Natural killer cell (primary cell): ENCODE data around the gene CST6. TPM values are rescaled to one million over a fixed set of nuclear protein-coding genes. Genes with fewer than 3 reads are reported as not detected.

ENCODE experiments used
- ATAC-seq, 3 donors: fragments of 150-1000 bp in 2 of 3; fragments of 200-7000 bp in 1 of 3; cut with Tn5 transposase; 1 replicate in 1 of 3; 2 replicates in 2 of 3; pipeline ENCODE4 v1.10.0; 2021; ENCODE audit warnings: mild to moderate bottlenecking in 2 of 3, moderate library complexity in 2 of 3
- DNase-seq, 2 donors: peaks; one replicate each; pipeline versions ENCODE4 v3.0.0 to v3.0.0-alpha.2; 2013 to 2021; ENCODE audit warnings: mixed read lengths in 1 of 2
- H3K27ac ChIP-seq: one replicate; pipeline ENCODE4 v1.5.1; 2013; ENCODE audit warnings: mild to moderate bottlenecking, low read length
- H3K27me3 ChIP-seq: one replicate; pipeline ENCODE4 v1.6.1; 2013; ENCODE audit warnings: low read length; ENCODE audit not compliant: control insufficient read depth, insufficient read depth
- H3K36me3 ChIP-seq: one replicate; pipeline ENCODE4 v1.6.1; 2013; ENCODE audit warnings: low read length; ENCODE audit not compliant: control insufficient read depth, insufficient read depth
- H3K4me1 ChIP-seq: one replicate; pipeline ENCODE4 v1.6.1; 2013; ENCODE audit warnings: low read length; ENCODE audit not compliant: control insufficient read depth, insufficient read depth
- H3K4me3 ChIP-seq: one replicate; pipeline ENCODE4 v1.5.1; 2013; ENCODE audit warnings: low read length
- H3K9me3 ChIP-seq: one replicate; pipeline ENCODE4 v1.6.1; 2013; ENCODE audit warnings: low read length; ENCODE audit not compliant: control insufficient read depth, insufficient read depth
- H3K27ac Mint-ChIP-seq, 2 donors: one replicate each; pipeline ENCODE4 v1.8.0; 2022; ENCODE audit warnings: mild to moderate bottlenecking in 2 of 2, mixed read lengths in 2 of 2, moderate library complexity in 1 of 2
- H3K27me3 Mint-ChIP-seq, 2 donors: one replicate each; pipeline ENCODE4 v1.8.0; 2022; ENCODE audit warnings: low read depth in 2 of 2, mixed read lengths in 2 of 2
- H3K36me3 Mint-ChIP-seq: one replicate; pipeline ENCODE4 v1.8.0; 2022; ENCODE audit warnings: mixed read lengths
- H3K4me1 Mint-ChIP-seq, 2 donors: one replicate each; pipeline ENCODE4 v1.8.0; 2022; ENCODE audit warnings: mixed read lengths in 2 of 2
- H3K4me3 Mint-ChIP-seq: one replicate; pipeline ENCODE4 v1.8.0; 2022; ENCODE audit warnings: mild to moderate bottlenecking, moderate library complexity, mixed read lengths
- H3K9me3 Mint-ChIP-seq, 2 donors: one replicate each; pipeline ENCODE4 v1.8.0; 2022; ENCODE audit warnings: mixed read lengths in 2 of 2
- CTCF ChIP-seq: fragments of 200-600 bp; IDR thresholded peaks from one replicate; pipeline ENCODE4 v1.8.0; 2022; ENCODE audit warnings: antibody characterized with exemption
- WGBS: methylation state at CpG from one replicate; pipeline ENCODE4 v1.1.7; 2013; ENCODE audit warnings: missing lambda C conversion rate; ENCODE audit not compliant: insufficient coverage; 5-methylcytosine and 5-hydroxymethylcytosine counted together
- intact Hi-C: fragments of 100-400 bp; cut with micrococcal nuclease; formaldehyde crosslinking; loops from one replicate; pipeline ENCODE4 v1.14.2; 2022
- total RNA-seq, 4 donors: library from RNA; stranded (reverse); fragments of 120-200 nt in 1 of 4; gene quantifications; one replicate each; pipeline versions ENCODE4 v1.2.3 to v1.2.4, GENCODE V29; 2013 to 2022

The CST6 gene
- total RNA-seq, 3 donors from 2014 or later (not counting 1 experiment from before 2014, with no cell fraction given) = not detected

- intact Hi-C loops = loop anchor here (5.0 kb wide), 2 partner anchors 292 to 392 kb away; partner anchors contain the start of genes KAT5 and MAP3K11
Observed at GRCh38 chr11:66004186-66004585, 7.6 kb upstream of the CST6 start.

GRCh38 chr11:66006134-66006890, 5.5 kb upstream of the CST6 start:
- Mint-ChIP-seq H3K4me1 (peaks cover 16 to 25% of the 10 kb centered on the region in 2 donors), H3K36me3 (no peaks in the 10 kb centered on the region), H3K27ac (no peak overlapping the region), H3K9me3 (no peaks in the 10 kb centered on the region), H3K4me3 (no peak overlapping the region), H3K27me3 (peaks cover 4 to 7% of the 10 kb centered on the region in 2 donors)
- Histone ChIP-seq H3K27ac (no peak overlapping the region), H3K9me3 (no peaks in the 10 kb centered on the region), H3K4me3 (no peak overlapping the region), H3K4me1 (peaks cover 13% of the 10 kb centered on the region), H3K27me3 (peaks cover 5% of the 10 kb centered on the region), H3K36me3 (peaks cover 13% of the 10 kb centered on the region)
- intact Hi-C loops = no loop called here
- DNase-seq (no peak), ATAC-seq (no peak)
- WGBS = 96% methylated on average over 12 of the region's 13 CpGs
- TF ChIP-seq CTCF = no peak

More at GRCh38 chr11:66004186-66004585, 7.6 kb upstream of the CST6 start:
- DNase-seq (no peak), ATAC-seq (no peak)
- Mint-ChIP-seq H3K9me3 (no peaks in the 10 kb centered on the region), H3K36me3 (no peaks in the 10 kb centered on the region), H3K27me3 (no peaks in the 10 kb centered on the region), H3K4me1 (peaks cover 22 to 34% of the 10 kb centered on the region in 2 donors), H3K4me3 (no peak overlapping the region), H3K27ac (no peak overlapping the region)
- Histone ChIP-seq H3K4me1 (peaks cover 24% of the 10 kb centered on the region), H3K27ac (no peak overlapping the region), H3K36me3 (peaks cover 25% of the 10 kb centered on the region), H3K9me3 (no peaks in the 10 kb centered on the region), H3K4me3 (no peak overlapping the region), H3K27me3 (no peaks in the 10 kb centered on the region)
- no peak for TF ChIP-seq CTCF
- WGBS = 89% methylated on average over 4 of the region's 4 CpGs

- H3K36me3 Mint-ChIP-seq = no peaks in the 10 kb centered on the region
- WGBS = 93% methylated on average over 4 of the region's 4 CpGs
- H3K36me3 ChIP-seq = peaks cover 13% of the 10 kb centered on the region
- peaks cover 9% of the 10 kb centered on the region for H3K27me3 ChIP-seq
- H3K27ac ChIP-seq = no peak overlapping the region
- no peak for DNase-seq
- H3K9me3 ChIP-seq = no peaks in the 10 kb centered on the region
- TF ChIP-seq CTCF = no peak
- peaks cover 11 to 20% of the 10 kb centered on the region in 2 donors for H3K4me1 Mint-ChIP-seq
- no peak overlapping the region for H3K4me3 ChIP-seq
- H3K27me3 Mint-ChIP-seq = peaks cover 4 to 7% of the 10 kb centered on the region in 2 donors
- intact Hi-C loops = no loop called here
- no peak overlapping the region for H3K27ac Mint-ChIP-seq
- H3K4me1 ChIP-seq = peaks cover 10% of the 10 kb centered on the region
- H3K9me3 Mint-ChIP-seq = no peaks in the 10 kb centered on the region
- H3K4me3 Mint-ChIP-seq = no peak overlapping the region
- ATAC-seq = no peak
Observed at GRCh38 chr11:66006891-66007176, 5.0 kb upstream of the CST6 start.

- ATAC-seq (no peak), DNase-seq (no peak)
- Mint-ChIP-seq H3K4me3 (no peak overlapping the region), H3K9me3 (no peaks in the 10 kb centered on the region), H3K27me3 (peaks cover 4 to 7% of the 10 kb centered on the region in 2 donors), H3K4me1 (peaks cover 7 to 16% of the 10 kb centered on the region in 2 donors), H3K27ac (no peak overlapping the region), H3K36me3 (no peaks in the 10 kb centered on the region)
- no peak for TF ChIP-seq CTCF
- H3K27me3 ChIP-seq = peaks cover 10% of the 10 kb centered on the region
- no peak overlapping the region for H3K27ac ChIP-seq
- H3K36me3 ChIP-seq = peaks cover 13% of the 10 kb centered on the region
- H3K4me1 ChIP-seq = peaks cover 13% of the 10 kb centered on the region
- intact Hi-C loops = no loop called here
- 77% methylated on average over 5 of the region's 5 CpGs for WGBS
- no peaks in the 10 kb centered on the region for H3K9me3 ChIP-seq
- H3K4me3 ChIP-seq = no peak overlapping the region
Observed at GRCh38 chr11:66007201-66007634, 4.6 kb upstream of the CST6 start.
